CD4-positive, alpha-beta T cell treated with Interleukin-15 for 4 hours (primary cell): Measurements from ENCODE around the gene RUSF1.
"Not testable (repeated sequence)": the region's sequence is repeated elsewhere in the genome, so short reads cannot be mapped to it uniquely, and the experiment has no call there.

Source experiments
- DNase-seq: peaks from one replicate; pipeline ENCODE4 v3.0.0-alpha.2; 2020; ENCODE audit warnings: low spot score

Gene RUSF1

DNA sequence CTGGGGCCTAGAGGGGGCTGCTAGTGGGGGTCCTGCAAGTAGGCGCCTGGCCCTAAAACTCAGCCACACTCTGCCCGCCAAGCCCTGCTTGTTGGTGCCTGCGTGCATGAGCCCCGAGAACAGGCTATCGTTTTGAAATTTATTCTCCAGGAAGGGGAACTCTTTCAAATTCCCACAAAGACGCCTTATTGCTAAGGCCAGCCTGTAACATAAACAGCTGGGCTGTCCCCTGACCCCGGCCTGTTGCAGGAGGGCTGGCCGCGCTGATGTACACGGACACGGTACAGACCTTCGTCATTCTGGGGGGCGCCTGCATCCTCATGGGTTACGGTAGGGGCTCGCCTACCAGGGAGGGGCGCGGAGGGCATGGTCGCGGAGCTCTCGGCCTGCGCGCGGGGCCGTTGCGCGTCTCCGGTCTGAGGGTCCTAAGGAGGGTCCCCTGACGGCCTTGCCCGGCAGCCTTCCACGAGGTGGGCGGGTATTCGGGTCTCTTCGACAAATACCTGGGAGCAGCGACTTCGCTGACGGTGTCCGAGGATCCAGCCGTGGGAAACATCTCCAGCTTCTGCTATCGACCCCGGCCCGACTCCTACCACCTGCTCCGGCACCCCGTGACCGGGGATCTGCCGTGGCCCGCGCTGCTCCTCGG lies 21.0 kb downstream of the RUSF1 start:
- no peak for DNase-seq

DNA sequence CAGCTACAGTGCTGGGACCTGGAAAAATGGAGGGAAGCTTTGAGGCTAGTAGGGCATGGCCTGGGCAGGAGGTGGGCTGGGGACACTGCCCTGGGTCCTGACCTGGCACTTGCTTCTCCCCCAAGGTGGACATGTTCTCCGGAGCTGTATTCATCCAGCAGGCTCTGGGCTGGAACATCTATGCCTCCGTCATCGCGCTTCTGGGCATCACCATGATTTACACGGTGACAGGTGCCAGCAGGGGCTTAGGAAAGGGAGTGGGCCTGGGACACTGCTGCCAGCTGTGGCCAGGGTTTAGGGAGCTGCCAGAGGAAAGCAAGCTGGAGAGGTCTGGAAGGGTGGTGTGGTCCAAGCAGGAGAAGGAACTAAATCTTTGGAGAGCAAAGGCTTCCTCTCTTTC lies 22.1 kb downstream of the RUSF1 start:
- DNase-seq = no peak

DNA sequence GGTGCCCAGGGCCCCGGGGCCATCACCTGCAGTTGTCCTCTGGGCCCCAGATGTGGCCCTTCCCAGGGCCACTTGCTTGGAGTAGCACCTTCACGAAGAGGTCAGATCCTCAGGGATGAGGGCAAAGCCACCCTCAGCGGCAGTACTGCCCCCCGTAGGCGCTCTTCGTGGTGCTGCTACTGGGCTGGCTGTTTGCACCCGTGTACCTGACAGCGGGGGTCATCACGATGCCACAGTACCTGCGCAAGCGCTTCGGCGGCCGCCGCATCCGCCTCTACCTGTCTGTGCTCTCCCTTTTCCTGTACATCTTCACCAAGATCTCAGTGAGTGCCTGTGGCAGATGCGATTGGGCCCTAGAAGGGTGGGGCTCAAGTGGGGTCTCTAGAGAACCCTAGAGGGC lies 22.6 kb downstream of the RUSF1 start:
- no peak for DNase-seq

DNA sequence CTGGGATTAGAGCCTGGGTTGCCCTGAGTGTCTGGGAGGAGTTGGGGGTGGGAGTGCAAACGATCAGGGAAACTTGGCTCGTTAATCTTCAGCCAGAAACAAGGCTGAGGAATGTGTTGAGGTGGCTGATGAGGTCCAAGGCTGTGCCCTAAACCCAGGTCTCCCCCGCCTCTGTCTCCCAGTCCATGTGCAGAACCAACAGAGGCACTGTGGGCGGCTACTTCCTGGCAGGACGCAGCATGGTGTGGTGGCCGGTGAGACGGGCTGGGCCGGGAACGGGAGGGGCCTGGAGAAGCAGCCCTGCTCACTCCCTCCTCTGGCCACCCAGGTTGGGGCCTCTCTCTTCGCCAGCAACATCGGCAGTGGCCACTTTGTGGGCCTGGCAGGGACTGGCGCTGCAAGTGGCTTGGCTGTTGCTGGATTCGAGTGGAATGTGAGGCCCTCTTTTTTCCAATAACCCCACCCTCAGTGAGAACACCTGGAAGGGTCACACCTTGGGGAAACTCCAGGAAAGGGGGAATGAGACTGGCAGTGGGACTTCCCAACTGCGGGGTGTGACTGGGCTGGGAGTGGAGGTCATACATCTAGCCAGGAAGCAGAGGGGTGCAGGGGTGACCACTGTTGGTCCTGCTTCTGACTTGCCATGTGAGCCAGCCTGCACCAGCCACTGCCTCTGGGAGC lies 23.6 kb downstream of the RUSF1 start:
- DNase-seq = no peak

DNA sequence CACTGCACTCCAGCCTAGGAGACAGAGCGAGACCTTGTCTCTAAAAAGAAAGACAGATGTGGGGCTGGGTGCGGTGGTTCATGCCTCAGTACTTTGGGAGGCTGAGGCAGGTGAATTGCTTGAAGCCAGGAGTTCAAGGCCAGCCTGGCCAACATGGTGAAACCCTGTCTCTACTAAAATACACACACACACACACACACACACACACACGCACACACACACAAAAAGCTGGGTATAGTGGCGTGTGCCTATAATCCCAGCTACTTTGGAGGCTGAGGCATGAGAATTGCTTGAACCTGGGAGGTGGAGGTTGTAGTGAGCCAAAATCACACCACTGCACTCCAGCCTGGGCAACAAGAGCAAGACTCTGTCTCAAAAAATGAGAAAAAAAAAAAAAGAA lies 24.1 kb downstream of the RUSF1 start:
- DNase-seq = not testable (repeated sequence)

DNA sequence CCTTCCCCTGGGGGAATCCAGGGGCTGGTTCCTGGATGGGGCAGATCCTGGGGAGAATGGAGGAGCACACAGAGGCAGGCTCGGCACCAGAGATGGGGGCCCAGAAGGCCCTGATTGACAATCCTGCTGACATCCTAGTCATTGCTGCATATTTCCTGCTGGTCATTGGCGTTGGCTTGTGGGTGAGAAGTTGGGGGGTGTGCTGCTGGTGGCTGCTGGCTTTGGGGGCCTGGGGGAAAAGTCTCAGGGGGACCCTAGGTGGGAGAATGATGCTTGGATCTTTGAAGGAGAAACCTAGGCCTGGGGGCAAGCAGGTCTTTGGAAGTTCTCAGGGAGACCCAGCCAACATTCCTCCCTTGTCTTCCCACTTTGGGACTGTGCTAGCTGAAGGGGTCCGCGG lies 25.1 kb downstream of the RUSF1 start, which contains the start of gene SLC5A2:
Gene SLC5A2, plus strand, starts transcription at position 43 of the 400 bp plus-strand sequence. Its CDS starts 14 bp downstream, at position 57.
- DNase-seq = no peak

DNA sequence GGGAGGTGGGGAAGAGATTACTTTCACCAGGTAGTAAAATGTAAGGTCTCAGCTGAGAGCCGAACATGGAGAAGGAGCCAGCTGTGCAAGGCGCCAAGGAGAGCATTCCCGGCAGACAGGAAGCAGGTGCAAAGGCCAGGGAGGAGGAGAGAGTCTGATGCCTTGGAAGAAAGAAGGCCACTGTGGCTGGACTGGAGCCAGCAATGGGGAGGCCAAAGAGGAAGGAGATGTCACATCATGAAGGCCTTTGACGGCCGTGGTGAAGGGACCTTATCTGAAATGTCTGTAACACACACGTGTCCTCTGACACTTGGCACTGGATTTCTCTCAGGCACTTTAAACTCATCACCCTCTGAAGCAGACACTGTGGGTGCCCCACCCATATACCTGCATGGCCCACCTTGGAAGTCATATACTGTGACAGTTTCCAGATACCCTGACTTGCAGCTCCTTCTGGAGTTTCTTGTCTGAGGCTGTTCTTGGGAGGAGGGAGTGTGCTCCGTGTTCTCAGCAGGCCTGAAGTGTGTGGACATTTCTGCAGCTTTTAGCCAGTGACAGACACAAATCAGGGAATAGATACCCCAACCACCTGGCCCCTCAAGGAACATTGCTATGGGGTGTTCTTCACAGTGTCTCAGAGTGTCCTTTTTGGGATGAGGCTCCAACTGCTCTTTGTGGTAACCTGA lies 27.2 kb downstream of the RUSF1 start:
- DNase-seq = no peak

DNA sequence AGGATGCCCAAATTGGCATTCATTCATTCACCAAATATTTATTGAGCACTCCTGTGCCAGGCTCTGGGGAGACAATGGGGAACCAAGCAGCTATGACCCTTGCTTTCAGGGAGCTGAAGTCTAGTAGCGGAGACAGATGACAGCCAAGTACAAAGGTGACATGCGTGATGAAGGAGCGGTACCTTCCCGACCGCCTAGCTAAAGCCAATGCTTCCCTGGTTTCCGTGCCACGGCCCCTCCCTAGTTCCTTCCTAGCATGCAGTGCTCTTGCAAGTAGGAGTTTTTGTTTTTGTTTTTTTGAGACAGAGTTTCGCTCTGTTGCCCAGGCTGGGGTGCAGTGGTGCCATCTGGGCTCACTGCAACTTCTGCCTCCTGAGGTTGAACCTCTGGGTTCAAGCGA lies 28.4 kb downstream of the RUSF1 start:
- DNase-seq = no peak

DNA sequence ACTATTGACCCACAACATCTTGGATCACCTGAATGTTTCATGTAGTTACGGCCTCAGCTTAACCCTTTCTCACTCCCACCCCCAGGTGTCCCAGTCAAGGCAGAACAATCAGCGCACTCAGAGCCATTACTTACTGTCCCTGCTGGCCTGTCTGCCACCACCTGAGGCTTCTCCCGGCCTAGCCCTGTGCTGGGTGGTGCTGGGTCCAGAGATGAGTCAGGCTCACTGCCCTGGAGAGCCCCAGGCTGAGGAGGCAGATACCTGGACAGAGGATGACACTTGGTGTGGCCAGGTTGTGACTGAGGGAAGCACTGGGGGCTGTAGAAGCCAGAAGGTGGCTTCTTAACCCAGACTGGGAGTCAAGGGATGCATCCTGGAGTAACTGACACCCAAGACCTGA lies 29.2 kb downstream of the RUSF1 start:
- no peak for DNase-seq

DNA sequence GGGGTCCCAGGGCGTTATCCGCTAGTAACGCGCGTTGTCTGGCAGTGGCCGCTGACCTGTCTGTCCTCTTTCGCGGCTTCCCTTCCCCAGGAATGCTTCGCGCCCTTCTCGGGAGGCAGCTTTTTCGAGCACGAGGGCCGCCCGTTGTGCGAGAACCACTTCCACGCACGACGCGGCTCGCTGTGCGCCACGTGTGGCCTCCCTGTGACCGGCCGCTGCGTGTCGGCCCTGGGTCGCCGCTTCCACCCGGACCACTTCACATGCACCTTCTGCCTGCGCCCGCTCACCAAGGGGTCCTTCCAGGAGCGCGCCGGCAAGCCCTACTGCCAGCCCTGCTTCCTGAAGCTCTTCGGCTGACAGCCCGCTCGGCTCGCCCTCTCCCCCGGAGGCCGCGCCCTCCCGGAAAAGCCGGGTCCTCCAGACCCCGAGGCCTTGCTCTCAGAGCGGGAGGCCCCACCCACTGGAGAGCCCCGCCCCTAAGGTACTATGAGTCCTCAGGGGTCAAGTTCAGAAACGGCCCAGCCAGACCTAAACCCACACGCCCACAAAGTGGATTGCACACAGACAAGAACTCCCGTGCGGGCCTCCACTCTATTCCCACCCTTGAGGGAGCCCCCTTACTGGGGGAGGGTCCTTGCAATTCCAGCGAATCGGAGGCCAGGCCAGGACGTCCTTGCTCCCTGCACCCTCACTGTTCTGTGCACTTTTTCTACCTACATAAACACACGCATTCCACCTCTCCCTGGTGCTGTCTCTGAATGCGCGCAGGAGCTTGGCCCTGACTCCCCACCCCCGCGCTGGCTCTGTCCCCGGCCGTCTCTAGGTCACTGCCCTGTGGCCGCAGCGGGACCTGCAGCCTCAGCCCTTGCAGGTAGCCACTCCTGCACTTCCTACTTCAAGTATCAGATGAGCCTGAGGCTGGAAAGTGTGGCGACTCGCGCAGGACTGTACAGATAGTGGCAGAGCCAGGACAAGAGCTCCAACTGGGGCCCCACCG lies 30.7 kb downstream of the RUSF1 start:
- peak; percentile 13 for DNase-seq

DNA sequence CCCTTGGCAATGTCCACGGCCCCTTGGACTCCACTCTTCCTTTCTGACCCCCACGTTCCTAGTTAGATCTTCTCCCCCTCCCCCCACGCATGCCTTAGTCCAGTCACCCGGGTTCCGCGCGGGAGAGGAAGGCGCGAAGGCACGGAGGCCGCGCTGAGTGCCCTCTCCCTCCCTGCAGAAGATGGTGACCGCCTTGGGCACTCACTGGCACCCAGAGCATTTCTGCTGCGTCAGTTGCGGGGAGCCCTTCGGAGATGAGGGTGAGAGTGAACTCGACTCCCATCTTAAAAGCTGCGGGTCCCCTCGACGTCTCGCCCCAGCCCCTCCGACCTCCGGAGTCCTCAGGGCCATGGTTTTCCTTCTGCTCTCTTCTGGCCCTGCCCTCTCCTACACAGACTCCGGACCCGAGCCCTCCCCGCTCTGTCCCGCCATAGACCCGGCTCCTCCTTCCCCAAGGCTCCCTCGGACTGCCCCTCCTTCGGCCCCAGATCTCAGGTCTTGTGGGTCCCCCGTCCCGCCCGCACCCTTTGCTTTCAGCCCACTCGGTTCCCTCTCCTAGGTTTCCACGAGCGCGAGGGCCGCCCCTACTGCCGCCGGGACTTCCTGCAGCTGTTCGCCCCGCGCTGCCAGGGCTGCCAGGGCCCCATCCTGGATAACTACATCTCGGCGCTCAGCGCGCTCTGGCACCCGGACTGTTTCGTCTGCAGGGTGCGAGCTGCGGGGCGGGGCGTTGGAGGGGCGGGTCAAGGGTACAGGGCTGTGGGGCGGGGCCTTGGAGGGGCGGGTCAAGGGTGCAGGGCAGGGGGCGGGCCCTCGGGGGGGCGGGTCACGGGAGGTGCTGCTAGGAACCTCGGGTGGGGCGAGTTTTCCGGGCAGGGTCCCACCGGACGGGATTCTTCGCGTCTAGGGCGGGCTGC lies 31.6 kb downstream of the RUSF1 start:
- peak; percentile 89 for DNase-seq

DNA sequence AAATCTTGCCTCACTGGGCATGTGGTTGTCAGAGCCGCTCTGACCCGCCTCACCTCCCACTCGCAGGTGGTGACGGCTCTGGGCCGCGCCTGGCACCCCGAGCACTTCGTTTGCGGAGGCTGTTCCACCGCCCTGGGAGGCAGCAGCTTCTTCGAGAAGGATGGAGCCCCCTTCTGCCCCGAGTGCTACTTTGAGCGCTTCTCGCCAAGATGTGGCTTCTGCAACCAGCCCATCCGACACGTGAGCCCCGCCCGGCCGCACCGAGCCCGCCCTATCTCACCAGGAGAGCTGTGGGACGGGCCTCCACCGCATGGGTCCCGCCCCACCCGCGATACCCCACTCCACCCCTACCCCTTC lies 32.3 kb downstream of the RUSF1 start:
- DNase-seq = no peak

DNA sequence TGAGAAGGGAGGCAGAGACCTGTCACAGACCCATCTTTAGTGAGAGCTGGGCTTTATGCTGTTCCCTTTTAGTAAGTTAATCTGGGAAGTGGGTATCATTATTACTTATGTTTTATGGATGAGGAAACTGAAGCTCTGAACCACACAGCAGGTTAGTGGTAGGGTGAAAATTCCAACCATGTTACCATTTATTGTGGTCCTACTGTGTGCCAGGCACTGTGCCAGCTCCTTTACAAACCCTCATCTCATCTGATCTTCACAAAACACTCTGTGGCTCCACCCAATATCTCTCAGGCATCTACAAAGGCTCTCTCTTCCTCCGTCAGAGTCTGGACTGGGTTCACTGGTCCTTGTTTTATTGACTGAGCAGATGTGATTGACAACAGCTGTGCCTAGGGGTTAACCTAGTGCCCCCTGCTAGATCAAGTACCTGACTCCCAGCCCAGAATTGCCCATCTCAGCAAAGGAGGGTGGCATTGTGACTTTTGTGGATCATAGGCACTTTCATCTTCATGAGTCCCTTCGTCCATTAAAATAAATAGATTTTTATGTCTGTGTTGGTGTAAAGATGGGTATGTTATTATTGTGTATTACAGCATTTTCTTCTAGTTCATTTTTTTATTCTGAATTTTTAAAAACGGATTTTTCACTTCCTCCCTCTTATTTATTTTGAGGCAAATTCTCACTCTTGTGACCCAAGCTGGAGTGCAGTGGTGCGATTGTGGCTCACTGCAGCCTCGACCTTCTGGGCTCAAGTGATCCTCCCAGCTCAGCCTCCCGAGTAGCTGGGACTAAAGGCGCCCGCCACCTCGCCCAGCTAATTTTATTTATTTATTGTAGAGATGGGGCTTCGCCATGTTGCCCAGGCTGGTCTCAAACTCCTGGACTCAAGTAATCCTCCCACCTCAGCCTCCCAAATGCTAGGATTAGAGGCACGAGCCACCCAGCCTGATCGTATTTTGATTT lies 33.1 kb downstream of the RUSF1 start:
- no peak for DNase-seq

DNA sequence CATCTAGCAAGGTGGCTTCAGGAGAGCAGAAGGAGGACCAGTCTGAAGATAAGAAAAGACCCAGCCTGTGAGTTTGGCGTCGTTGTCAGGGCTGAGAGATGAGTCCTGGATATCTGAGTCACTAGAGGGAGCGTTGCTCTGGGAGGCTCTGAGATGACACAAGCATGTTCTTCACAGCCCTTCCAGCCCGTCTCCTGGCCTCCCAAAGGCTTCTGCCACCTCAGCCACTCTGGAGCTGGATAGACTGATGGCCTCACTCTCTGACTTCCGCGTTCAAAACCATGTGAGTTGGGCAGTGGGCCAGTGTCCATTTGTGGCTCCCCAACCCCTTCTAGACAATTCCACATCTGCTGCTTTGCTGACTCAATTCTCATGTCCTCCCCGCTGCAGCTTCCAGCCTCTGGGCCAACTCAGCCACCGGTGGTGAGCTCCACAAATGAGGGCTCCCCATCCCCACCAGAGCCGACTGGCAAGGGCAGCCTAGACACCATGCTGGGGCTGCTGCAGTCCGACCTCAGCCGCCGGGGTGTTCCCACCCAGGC lies 33.9 kb downstream of the RUSF1 start:
- no peak for DNase-seq

DNA sequence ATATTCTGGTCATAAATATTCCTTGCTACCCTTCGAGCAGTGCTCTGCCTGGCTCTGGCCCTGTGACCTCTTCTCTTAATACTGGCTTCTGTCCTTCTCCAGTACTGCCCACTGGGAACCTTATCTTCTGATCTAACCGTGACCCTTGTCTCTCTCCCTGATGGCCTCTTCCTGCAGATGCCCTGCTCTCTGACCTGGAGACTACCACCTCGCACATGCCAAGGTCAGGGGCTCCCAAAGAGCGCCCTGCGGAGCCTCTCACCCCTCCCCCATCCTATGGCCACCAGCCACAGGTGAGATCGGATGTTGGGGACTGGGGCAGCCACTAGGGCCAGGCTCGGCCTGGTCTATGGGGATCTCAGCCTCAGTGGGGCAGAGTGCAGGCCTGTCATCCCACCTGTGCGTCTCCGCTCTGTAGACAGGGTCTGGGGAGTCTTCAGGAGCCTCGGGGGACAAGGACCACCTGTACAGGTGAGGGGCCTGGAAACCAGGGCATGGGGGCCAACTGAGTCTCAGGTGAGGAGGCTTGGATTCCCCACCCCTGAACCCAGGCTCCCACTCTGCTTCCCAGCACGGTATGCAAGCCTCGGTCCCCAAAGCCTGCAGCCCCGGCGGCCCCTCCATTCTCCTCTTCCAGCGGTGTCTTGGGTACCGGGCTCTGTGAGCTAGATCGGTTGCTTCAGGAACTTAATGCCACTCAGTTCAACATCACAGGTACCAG lies 34.8 kb downstream of the RUSF1 start:
- no peak for DNase-seq

DNA sequence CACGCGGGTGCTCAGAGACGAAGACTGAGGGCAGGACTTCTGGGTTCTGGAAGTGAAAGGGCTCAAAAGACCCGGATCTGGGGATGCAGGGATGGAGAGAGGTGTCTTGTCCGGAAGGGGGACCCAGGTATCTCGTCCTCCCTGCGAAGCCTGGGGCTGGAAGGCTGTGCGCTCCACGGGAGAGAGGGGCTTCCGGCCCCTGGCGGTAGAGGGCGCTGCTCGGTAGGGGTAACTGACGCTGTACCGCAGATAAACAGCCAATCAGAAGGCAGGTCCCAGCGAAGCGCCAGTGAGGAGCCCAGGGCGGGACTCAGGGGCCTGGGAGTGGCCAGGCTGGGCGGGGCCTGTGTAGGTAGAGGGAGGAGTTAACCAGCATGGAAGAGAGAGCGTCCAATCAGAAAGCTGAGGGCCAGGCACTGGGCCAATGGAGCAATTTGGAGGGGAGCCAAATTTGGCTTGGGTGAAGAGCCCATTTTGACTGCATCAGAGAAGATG lies 35.4 kb downstream of the RUSF1 start:
- peak; percentile 29 for DNase-seq

DNA sequence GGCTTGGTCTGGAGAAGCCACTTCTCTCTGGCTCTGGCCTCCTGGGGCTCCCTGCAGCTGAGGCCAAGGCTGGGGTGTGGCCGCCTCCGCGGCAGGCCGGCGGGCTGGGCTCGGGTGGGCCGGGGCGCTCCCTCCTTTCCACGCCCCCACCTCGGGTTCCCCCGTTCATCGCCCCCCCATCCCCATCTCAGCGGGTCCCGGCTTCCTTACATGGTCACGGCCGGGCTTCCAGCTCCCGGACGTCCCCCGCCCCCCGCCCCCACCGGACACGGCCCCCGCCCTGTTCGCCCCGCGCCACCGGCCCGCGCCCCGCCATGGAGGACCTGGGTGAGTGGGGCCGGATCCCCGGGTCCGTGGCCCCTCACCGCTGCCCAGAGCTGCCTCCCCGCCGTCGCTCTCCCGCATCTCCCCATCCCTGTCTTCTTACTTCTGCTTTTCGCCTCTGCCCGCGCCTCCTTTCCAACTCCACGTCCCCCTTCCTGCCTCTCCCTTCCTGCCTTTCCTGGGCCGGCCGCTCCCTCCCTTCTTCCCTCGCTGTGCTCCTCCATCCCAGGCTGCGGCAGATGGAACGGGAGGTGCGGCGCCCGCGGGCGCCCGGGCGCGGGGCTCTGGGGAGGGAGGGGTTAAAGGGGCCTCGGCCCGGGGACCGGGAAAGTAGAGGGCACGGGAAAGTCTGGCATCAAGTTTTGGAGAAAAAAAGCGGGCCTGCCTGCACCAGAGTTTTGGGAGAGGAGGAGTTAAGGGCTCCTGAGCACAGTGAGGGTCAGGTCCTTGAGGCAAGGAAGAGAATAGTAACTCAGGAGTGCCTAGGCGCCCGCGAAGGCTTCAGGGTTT lies 36.1 kb downstream of the RUSF1 start, which contains the start of gene TGFB1I1:
Gene TGFB1I1, plus strand, starts transcription at position 278 of the 834 bp plus-strand sequence. Its CDS starts 37 bp downstream, at position 315.
- DNase-seq = no peak
